CD4-positive, alpha-beta T cell treated with Interferon alpha-2 for 1 hour (primary cell): Measurements from ENCODE around the gene CNTNAP2.
"Not testable (repeated sequence)": the region's sequence is repeated elsewhere in the genome, so short reads cannot be mapped to it uniquely, and the experiment has no call there.

Experiments used
- DNase-seq, 2 donors: peaks; one replicate each; pipeline ENCODE4 v3.0.0-alpha.2; 2020 to 2022

The CNTNAP2 gene

DNA sequence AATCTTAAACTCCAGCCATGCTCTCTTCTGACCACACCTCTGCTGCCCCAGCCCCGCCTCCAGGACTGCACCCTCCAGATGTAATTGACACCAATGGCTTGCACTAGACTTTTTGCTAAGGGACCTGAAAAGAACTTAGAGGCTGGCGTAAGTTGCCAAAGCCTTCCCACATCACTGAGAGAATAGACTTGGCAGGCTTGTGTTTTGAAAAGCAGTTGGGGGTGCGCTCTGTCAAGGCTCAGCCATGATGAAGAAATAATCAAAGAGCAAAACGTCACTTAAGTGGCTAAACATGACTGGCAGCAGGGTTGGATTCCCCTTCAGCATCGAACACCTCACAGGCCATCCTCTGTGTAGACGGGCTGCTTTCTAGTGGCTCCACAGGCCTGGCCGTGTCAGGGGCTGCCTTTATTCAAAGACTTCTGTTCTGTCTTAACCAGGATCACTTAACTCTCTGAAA is 2278.8 kb downstream of the CNTNAP2 start:
- DNase-seq, result no peak

DNA sequence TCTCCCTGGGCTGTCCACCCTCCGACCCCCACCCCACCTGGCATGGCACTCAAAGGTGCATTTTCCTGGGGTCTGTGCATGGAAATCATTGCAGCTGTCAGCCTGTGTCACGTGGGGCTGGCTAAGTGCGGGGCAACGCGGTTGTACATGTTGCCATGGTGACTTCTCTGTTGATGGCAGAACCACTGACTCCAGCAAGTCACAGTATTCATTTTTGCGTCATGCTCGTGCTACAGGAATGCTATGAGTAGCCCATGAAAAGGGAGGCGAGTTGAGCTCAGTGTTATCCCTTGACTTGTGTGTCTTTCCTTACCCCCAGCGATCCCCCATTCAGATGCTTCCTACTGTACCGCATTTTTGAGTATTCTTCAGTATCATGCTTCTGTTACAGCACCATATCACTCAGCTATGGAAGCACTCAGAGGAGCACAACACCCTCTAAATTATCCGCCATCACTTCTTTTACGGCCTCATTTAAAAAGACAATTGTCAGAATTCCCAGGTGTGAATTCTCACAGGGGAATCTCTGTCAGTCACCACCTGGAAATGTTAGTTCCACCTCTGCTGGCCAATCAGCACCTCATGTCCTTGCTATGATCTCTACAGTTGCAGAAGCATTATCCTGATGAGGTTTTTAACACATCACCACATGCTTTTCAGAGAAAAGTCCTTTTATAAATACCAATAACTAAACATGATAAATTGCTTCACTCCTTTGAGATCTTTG is 2279.6 kb downstream of the CNTNAP2 start:
- DNase-seq, result no peak

DNA sequence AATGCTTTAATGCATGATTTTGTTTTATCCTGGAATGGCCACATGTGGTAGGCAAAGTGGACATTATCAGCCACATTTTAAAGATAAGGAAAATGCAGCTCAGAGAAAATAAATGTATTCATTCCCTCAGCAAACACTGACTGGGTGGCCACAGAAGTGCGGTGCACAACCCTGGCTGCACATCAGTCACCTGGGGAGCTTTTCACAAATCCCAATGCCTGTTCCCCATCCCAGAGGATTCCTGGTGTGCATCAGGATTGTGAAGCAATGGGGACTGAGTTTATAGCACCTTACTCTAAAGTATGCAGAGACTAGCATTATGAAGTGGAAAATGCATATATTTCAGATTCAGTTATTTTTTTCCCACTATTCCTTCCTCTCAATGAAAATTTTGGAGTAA is 2280.5 kb downstream of the CNTNAP2 start:
- no peak for DNase-seq

DNA sequence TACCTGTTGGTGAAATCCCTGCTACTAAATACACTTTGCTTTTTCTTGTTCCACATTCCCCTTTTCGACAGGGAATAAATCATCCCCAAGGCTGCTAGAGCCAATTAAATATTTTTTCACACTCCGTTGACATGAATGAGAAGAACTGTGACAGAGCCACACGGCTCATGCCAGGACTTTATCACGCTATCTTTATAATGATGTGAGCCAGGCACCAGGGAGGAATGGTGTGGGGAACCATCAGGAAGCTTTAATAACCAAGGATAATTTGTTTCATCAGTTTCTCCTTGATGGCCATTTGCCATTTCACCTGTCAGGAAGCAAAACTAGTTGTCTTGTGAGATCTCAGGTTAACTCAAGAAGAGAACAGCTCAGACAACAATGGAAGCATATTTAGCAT is 2280.9 kb downstream of the CNTNAP2 start:
- no peak for DNase-seq

DNA sequence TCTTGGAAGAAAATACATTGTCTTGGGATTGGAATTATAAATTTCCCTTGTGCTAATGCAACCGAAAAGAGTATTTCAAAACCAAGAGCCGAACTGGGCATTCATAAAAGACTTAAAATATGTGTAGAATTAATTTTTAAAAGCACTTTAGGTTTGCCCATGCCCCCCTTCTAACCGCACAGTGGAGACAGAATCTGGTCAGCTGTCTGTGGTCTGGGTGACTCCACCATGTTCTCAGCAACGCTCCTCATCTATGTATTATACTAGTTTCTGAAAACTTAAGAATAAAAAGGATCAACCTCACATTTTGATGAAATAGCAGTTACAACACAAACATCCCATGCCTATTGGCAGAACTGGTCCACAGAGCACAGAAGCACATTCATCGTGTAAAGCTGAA is 2281.4 kb downstream of the CNTNAP2 start:
- no peak for DNase-seq

DNA sequence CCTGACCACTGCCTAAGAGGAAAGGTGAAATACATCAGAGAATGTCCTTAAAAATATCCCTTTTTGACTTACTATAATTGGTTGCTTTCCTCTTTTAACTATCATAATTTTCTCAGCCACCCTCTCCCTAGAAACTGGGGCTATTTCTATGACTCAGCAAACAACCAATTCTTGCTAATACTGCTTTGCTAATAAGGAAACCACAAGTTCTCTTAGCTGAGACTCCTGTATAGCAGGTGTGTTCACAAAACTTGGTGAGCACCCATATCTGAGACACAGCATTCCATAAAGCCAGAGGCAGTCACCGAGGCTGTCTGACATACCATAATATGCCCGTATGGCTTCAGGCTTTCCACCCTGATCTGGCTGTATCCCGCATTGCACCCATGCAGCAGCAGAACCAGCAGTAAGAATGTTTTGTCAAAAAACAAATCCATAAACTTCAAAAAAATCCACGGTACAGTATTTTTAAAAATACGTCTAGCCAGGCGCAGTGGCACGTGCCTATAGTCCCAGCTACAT is 2282.3 kb downstream of the CNTNAP2 start:
- DNase-seq, result no peak

DNA sequence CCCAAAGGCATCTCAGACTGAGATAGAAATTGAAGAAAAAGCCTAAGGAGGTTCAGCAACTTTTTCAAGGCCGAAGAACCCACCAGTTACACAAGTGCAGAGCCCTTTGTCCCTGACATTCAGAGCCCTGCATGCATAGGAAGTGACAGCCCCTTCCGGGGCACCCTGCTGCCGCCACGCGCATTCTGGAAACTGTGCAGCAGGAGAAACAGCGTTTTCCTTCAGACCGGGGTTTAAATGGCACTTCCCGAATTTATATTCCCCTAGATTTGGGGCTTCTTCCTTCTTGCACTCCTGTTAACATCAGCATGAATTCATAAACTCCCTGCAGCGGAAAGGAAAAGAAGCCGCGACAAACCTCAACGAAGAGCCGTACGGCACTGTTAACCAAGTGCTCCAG is 2283.5 kb downstream of the CNTNAP2 start:
- DNase-seq, result no peak

DNA sequence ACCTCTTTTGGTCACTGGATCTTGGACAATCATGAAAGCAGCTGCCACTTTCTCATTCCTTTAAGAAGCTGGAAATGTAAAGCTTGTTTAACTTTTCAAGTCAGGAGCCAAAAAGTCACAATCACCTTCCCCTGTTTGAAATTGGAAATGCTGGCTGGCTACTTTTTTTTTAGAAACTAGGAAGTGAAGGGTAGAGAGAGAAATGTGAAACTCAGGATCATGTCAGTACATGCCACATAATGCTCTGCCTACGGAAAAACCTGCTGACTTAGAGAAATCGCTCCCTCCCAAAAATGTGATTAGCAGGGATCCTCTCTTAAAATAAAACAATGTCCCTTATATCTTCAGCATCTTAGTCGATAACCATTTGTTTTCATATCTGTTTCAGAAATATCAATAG is 2285.6 kb downstream of the CNTNAP2 start:
- DNase-seq, result no peak

DNA sequence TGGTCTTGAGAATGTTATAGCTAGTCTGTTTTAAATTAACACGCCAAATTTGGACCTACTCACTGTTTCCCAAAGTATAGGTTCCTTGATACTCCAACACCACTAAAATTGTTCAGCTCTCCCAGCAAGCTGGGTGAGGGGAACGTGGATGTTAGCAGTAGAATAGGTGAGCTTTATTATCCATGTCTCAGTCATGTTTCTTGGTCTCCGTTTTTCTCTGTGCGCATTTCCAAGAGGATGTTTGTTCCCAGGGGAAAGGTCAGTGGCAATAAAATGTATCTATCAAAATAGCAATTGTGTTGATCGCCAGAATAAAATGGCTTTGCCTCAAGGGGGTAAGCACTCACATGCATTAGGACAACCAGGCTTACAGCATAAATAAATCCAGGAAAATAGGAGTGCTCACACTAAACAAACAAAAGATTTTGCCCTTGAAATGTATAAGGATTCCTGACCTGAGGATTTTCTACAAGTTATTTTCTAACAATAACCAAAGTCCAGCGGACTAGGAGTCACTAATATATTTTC is 2286.9 kb downstream of the CNTNAP2 start:
- no peak for DNase-seq

DNA sequence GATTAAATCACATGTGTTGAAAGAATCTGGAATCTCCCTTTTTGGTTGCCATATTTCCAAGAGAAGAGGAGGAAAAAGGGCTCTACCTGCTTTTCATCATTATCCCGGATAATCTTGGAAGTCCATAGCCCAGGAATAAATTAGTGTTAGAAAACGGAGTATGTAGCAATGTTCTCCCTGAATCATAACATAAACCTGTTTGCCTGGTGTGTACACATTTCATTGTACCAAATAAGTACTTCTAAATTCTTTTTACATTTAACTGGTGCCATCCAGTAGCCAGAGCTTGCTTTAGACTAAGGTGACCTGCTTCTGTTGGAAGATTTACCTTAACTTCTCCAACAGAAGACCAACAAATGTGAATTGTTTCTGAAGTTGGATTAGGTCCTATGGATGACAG is 2291.7 kb downstream of the CNTNAP2 start:
- no peak for DNase-seq

DNA sequence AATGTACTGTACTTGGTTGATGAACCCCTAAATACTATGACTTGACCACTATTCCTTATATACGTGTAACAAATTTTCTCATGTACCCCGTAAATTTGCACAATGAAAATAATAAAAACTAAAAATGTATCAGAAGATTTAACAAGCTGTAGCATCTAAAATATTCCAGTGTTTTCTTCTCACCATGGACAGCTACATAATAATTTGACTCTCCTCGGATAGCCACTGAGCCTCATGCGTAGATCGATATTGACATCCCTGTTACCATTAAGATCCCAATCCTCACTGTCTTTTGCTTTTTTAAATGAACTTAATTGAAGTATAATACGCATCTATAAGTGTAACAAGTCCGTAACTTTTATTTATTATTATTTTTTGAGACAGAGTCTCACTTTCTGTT is 2294.3 kb downstream of the CNTNAP2 start:
- no peak for DNase-seq

DNA sequence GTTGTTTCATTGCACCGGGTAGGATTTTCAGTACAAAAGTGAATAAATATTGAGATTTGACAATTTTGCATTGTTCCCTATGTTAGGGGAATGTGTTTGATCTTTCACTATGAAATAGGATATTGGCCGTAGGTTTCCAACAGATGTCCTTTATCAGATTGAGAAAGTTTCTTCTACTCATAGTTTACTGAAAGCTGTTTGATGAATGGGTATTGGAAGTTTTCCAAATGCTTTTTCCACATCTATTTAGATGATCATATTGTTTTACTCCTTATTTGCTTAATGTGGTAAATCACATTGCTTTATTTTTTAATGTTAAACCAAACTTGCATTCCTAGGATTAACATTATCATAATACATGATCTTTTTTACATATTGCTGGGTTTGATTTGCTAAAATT is 2296.1 kb downstream of the CNTNAP2 start:
- DNase-seq, result no peak

DNA sequence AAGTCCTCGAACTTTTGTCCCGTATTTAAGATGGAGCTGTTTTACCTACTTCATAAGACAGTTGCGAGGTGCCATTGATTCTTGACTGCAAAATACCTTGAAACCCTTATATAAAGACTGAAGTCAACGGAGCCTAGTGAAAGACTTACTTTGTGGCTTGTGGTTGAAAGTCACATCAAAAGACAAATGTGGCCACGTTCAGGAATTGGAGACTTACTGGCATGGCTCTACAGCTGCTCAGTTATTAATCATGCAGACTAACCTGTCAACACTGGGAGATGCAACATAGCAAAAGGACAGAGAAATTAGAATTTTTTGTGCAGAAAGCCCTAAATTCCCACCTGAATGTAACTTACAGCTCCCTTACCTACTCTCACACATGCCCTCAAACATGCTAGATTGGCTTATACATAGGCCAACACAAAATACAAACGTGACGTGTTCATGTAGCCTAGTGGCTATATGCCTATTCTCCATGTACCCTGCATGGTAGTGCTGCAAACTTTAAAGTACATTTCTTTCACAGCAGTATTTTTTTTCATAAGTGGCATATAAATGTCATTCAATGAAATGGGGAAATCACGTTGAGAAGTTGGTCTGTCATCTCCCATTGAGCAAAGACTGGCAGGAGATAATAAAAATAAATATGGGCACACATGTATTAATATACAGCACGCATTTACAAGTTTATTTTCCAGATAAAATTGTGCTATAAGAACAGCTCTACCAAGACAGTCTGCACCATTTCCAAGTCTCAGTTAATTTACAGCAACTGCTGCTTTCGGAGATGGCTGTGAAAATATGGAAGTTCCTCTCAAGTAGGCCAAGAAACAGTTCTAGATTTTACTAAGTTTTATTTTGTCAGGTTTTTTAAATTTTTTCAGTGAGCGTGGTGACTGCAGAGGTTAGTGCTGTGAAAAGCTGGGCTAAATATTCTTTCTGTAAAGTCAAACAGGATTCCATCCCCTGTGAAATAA is 2303.5 kb downstream of the CNTNAP2 start:
- no peak for DNase-seq

DNA sequence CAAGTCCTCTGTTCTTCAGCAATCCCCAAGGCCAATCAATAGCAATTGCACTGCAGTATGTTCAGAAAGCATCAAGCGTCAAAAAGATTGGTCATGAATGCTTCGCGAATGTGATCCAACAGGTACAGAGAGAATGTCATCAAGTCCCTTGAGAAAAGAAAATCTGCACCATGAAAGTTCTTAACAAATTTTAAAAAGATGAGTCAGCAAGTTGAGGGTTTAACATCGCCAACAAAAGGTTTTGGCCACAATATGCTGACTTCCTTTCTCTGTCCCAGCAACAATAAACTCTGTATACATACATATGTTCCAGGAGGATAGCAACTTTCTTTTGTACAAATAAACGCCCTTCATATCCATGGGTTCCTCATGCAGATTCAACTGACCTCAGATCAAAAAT is 2305.4 kb downstream of the CNTNAP2 start:
- no peak for DNase-seq

DNA sequence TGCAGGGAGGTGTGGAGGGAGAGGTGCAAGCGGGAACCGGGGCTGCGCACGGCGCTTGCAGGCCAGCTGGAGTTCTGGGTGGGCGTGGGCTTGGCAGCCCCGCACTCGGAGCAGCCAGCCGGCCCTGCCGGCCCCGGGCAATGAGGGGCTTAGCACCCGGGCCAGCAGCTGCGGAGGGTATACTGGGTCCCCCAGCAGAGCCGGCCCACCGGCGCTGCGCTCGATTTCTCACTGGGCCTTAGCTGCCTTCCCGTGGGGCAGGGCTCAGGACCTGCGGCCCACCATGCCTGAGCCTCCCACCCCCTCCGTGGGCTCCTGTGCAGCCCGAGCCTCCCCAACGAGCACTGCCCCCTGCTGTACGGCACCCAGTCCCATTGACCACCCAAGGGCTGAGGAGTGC is 2309.8 kb downstream of the CNTNAP2 start:
- DNase-seq, result not testable (repeated sequence)

DNA sequence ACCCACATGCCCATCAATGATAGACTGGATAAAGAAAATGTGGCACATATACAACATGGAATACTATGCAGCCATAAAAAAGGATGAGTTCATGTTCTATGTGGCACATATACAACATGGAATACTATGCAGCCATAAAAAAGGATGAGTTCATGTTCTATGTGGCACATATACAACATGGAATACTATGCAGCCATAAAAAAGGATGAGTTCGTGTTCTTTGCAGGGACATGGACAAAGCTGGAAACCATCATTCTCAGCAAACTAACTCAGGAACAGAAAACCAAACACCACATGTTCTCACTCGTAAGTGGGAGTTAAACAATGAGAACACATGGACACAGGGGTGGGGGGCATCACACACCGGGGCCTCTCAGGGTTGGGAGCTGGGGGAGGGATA is 2314.1 kb downstream of the CNTNAP2 start:
- not testable (repeated sequence) for DNase-seq

DNA sequence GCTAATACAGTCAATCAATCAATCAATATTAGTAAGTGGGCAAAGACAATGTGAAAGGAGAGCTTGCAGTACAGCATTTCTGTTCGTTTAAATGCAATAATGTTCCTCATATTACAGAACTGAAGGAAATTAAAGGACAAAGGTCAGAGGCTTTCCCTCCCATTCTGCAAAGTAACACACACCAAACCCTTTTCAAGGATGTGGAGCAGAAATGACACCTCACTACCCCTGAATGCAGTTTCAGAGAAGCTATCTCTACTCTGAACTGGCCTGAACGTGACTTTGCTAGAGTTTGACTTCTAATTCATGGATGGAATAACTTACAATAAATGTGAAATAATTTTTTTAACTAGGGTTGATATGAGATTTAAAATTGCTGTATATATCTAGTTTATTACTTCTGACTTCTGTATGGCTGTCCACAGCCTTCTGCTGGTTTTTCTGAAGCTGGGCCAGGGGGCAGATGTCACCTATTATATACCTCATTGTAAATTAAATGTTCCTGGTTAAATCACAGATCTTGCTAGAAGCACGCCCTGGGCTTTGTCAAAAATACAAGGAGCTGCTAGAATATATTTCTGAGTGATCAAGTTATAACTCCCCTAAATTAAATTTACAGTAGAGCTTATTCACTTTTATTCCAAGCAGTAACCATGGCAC is 2317.1 kb downstream of the CNTNAP2 start:
- no peak for DNase-seq

DNA sequence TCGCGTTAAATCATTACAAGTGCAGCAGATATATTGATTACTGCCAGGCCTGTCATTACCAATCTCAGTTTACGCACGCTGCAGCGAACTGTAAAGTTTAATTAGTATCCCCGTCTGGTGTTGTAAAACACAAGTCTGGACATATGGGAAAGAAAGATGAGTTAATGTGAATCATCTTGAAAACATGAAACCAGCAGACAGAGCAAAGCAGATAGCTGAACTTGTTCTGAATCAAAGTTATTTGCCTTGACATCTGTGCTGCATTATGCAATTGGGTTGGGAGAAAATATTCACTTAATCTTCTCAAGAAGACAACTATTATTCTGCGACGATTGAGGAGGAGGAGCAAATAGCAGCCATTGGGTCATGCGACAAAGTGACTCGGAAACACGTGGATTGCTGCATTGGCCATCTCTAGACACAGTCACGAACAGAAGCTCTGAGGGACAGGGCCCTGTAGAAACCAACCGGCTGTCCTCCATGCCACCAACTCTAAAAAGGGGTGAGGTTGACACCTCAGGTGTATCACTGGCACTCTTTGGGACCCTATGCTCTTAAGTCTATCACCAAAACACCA is 2317.7 kb downstream of the CNTNAP2 start:
- DNase-seq, result no peak

DNA sequence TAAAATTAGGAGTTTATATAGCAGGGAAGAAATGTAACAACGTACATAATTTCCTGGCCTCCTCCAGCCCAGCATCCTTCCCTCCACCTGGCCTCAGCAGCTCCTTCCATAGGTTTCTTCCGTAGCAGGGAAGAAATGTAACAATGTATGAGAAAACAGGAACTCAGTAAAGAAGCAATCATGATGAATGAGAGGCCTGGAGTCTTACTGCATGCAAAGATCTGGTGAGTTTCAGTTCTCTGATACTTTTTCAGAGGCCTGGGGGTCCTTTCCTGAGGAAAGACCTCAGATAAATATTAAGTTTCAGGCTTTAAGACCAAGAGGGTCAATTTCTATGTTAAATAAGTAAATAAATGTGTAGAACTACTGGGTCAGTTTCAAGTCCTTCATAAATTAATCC is 2318.3 kb downstream of the CNTNAP2 start:
- DNase-seq, result no peak

DNA sequence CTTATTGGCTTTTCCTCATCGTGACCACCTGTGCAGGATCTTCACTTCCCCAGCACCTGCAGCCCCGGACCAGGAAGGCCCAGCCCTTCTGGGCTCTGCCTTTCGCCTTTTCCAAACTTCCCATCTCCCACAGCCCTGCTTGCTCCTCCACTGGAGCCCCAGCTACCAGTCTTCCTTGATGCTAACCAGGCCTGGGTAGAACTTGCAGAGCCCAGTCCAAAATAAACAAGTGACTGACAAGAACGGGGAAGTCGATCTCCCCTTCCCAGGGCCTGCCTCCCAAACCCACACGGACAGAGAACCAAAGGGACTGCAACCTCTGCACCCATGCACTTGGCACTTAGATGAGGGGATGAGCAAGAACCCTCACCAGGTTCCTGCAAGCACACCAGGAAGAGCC is 2319.1 kb downstream of the CNTNAP2 start:
- DNase-seq, result no peak

DNA sequence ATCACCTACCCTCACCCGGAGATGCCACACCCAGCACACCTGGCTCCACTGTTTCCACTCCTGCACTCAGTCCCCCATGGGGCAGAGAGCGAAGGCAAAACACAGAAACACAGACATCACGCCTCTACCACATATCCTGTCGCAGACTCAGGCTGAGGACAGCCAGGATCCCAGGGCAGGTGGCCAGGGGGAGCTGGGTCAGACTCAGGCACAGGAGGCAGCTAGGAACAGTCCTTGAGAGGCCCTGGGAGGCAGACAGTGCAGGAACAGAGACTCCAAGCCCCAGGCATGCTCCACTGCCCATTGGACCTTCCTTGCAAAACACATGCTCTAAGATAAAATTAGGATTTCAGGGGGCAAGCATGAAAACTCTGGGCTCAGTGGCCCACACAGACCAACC is 2319.5 kb downstream of the CNTNAP2 start:
- DNase-seq, result no peak

DNA sequence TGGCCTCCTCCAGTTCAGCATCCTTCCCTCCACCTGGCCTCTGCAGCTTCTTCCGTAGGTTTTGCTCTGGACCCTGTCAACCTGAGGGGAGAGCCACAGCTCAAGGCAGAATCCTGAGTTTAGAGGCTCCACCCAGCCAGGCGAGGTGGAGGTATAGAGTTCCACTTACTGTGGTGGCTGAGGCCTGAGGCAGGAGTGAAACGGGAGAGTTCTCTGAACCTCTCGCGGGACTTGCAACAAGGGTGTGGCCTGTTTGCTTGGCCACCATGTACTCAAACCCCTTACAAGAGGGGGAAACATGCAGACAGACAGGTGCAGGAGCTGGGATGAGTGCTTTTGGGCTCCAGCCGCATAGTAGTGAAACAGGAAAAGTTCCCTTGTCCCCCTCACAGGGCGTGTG is 2320.0 kb downstream of the CNTNAP2 start:
- DNase-seq, result no peak

DNA sequence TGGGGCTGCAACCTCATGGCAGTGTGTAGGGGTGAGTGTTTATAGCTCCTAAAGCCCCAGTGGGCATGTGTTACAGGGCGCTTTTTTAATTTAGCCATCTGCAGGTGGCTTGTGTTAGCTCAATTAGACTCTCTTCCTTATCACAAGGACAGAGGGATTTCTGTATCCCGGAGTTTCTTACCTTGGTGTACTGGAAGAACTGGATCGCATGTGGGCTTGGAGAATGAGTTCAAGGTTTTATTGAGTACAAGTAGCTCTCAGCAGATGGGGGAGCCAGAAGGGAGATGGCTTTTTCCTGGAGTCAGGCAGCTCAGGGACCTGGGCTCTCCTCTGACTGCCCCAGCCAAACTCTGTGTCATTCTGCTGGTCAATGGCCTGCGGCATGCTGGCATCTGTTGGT is 2320.4 kb downstream of the CNTNAP2 start:
- DNase-seq, result no peak
